Gastrocnemius medialis (tissue), 4 donors: ENCODE results near the gene FNDC1.

Source experiments
- POLR2A ChIP-seq, 2 donors: fragments of 450-650 bp; IDR thresholded peaks; one replicate each; pipeline ENCODE4 v1.6.1; 2017; ENCODE audit warnings: antibody characterized with exemption in 2 of 2, mild to moderate bottlenecking in 2 of 2, moderate library complexity in 2 of 2
- TF ChIP-seq, protein P1 (sequence below), 5 experiments: fragments of 450-650 bp in 3 of 5; fragments of 200-600 bp in 2 of 5; sonication (generic) in 2 of 5; IDR thresholded peaks in 4 of 5; conservative IDR thresholded peaks in 1 of 5; 1 replicate in 4 of 5; 2 replicates in 1 of 5; pipeline ENCODE4 v1.5.1; 2016 to 2019; ENCODE audit warnings: antibody characterized with exemption in 5 of 5, mild to moderate bottlenecking in 3 of 5, moderate library complexity in 3 of 5

DNA sequence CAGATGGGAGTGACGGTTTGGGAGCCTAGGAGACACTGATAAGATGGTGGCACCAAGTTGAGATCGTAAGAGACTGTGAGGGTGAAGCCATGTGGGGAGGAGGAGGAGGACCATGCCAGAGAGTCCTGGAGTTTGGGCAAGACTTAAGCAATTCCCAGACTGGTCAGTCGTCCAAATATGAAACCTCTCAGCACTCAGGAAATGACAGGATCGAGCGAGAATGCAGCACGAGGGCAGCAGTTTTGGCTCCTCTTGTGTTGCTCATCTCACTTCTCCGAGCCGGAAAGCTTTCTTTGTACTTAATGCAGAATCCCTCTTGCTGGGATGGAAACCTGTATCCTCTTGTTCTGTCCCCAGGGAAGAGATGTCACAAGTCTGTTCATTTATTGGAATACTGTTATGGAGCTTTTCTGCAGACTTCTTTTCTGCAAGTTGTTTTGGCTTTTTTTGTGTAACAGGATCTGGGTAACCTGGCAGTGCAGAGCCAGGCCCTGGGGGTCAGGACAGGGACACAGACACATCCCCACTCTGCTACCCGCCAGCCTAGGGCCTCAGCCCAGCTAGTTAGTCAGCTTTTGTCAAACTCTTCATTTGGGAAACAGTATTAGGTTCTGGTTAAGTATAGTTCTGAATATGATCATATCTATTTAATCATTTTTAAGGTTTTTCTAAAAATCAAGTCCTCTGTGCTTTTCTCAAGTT is 34.3 kb downstream of the FNDC1 start:
- TF ChIP-seq, protein P1, sequence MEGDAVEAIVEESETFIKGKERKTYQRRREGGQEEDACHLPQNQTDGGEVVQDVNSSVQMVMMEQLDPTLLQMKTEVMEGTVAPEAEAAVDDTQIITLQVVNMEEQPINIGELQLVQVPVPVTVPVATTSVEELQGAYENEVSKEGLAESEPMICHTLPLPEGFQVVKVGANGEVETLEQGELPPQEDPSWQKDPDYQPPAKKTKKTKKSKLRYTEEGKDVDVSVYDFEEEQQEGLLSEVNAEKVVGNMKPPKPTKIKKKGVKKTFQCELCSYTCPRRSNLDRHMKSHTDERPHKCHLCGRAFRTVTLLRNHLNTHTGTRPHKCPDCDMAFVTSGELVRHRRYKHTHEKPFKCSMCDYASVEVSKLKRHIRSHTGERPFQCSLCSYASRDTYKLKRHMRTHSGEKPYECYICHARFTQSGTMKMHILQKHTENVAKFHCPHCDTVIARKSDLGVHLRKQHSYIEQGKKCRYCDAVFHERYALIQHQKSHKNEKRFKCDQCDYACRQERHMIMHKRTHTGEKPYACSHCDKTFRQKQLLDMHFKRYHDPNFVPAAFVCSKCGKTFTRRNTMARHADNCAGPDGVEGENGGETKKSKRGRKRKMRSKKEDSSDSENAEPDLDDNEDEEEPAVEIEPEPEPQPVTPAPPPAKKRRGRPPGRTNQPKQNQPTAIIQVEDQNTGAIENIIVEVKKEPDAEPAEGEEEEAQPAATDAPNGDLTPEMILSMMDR (IDR thresholded peaks at IDR 0.05 in 4 of 5, conservative IDR thresholded peaks at IDR 0.05 in 1 of 5) = no peak
- no peak for TF ChIP-seq POLR2A (IDR thresholded peaks at IDR 0.05)
